GM19043 (cell line): ENCODE results near the gene WSB2.
"Not testable (repeated sequence)": the region's sequence is repeated elsewhere in the genome, so short reads cannot be mapped to it uniquely, and the experiment has no call there.

Source experiments
- ATAC-seq: cut with Tn5 transposase; IDR thresholded peaks from one replicate; pipeline ENCODE4 v1.9.1; 2021; ENCODE audit warnings: low read depth; ENCODE audit not compliant: unreplicated experiment

WSB2 gene

DNA sequence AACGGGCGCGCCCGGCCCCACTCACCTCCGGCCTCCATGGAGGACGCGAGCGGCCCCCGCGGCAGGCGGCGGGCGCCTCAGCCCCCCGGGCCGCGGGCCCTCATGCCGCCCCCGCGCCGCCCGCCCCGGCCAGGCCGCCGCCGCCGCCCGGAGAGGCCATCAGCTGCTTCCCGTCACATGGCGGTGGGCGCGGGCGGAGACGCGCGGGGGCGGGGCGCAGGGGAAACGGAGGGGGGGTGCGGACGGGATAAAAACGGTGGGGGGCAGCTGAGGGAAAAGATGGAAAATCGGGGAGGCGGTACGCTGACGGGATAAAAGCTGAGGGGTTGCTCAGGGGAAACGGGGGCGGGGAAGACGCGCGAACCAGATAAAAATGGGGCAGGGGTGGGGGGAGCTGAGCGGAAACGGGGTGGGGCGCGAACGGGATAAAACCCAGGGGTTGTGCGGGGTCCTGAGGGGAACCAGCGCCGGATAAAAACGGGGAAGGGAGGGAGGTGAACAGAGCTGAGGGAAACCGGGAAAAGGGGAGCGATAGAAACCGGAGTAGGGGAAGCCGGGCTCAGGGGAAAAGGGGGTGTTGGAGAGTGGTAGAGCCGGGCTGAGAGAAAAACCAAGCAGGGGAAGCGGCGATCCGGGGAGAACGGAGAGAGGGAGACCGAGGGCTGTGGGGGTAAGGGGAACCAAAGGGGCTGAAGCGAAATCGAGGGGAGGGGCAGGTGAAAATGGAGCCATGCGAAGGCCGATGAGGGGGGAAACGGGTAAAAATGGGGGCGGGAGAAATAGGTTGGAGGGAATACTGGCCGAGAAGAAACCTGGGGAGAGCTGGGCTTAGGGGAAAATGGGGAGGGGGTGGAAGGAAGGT lies at the start of gene WSB2:
Gene WSB2, minus strand, starts transcription at position 169 of the 862 bp plus-strand sequence. Its CDS starts 131 bp downstream, at position 38.
- no peak for ATAC-seq

DNA sequence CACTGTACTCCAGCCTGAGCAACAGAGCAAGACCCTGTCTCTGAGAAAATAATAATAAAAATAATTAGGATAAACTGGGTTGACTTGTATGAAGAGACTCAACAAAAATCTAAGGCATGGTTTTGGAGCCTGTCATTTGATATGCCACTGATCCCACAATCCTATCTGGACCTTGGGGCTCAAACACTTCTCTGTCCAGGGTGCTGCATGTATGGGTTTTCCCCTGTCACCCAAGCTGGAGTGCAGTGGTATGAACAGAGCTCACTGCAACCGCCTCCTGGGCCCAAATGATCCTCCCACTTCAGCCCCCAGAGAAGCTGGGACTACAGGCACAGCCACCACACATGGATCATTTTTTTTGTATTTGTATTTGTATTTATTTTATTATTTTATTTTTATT lies 48.1 kb upstream of the WSB2 start:
- no peak for ATAC-seq

DNA sequence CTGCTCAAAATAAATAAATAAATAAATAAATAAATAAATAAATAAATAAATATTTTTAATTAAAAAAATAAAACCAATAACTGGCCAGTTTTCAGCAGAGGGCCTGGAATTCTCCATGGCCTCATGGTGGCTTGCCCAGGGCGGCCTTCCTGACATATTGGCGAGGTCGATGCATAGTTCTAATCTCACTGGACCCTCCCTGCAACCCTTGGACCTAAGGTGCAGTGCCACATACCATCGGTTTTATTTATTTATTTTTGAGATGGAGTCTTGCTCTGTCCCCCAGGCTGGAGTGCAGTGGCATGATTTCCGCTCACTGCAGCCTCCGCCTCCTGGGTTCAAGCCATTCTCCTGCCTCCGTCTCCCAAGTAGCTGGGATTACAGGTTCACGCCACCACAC lies 46.7 kb upstream of the WSB2 start:
- ATAC-seq = no peak

DNA sequence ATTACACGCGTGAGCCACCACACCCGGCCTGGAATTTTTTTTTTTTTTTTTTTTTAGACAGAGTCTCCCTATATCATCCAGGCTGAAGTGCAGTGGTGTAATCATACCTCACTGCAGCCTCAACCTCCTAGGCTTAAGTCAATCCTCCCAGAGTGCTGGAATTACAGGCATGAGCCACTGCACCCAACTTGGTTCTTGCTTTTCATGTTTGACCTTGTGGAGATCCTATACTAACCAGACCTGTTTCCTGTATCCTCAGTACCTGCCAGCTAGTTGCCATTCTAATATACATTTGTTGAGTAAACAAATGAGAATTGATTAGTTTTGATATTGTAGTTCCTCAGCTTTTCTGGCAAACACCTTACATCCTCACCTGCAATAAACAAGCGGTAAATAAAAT lies 46.0 kb upstream of the WSB2 start:
- no peak for ATAC-seq

DNA sequence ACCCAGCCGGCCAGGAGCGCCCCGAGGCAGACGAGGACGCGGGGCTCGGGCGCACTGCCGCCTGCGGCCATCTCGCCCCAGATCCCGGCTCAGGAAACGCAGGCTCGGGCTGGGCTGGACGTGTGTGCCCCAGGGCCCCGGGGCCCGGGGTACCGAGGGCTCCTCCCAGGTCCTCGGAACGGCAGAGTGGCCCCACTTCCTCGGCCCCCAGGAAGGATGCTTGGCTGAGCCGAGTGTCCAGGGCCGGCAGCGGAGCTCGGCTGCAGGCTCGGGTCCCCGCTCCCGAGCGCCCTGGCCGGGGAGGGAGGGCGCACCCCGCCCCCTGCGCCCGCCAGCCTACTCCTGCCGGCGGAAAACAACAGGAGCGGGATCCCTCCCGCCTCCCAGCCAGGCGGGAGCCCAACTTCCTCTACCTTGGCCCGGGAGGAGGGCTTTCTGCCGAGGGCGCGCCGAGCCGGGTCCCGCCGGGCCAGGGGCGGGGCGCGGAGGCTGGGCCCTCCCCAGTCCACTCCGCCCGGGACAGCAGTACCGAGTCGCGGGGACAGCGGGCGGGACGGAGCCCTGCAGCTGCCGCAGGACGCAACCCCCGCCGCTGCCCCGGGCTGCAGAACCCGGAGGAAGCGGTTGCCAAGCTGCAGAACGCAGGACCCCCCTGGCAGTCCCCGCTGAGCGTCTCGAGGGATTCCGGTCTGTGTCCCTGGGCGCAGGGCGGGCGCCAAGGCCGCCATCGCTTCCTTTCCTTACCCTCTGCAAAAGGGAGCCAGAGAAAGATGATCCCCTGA lies 42.8 kb upstream of the WSB2 start, which contains the start of gene VSIG10:
Gene VSIG10, minus strand, starts transcription at position 411 of the 782 bp plus-strand sequence. Its CDS starts 340 bp downstream, at position 71.
- no peak for ATAC-seq

DNA sequence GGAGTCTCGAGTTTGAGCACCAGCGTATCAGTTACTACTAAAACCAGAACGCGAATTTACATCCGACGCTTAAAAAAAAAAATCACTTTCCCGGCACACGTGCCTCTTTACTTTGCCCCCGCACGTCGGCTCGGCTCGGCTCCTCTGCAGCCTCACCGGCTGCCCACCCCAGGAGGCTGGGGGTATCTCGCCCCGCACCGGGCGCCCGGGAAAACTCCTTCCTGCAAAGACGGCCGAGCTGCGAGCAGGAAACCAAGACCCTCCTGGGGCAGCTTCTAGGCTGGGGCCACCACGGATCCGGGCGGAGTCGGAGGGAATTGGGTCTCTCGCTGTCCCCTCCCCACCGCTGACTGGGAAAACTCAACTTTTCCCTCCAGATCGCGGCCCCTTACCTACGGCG lies 42.2 kb upstream of the WSB2 start:
- no peak for ATAC-seq

DNA sequence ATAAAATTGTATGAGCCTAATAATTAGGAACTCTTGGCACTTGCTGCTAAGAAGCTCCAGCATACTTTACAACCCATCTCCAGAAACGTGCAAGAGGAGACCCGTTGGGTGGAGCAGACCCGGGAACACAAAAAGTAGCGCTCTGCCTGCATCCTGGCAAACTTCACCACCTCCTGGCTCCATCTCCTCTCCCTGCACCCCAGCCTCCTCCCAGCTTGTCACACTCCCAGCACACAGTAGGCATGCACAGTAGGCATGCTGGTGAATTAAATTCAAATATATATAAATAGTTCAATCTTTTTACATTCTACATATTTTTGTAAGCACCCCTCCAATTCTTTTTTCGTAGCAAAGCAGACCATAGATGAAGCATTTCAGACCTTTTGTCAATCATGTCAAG lies 41.6 kb upstream of the WSB2 start:
- ATAC-seq = no peak

DNA sequence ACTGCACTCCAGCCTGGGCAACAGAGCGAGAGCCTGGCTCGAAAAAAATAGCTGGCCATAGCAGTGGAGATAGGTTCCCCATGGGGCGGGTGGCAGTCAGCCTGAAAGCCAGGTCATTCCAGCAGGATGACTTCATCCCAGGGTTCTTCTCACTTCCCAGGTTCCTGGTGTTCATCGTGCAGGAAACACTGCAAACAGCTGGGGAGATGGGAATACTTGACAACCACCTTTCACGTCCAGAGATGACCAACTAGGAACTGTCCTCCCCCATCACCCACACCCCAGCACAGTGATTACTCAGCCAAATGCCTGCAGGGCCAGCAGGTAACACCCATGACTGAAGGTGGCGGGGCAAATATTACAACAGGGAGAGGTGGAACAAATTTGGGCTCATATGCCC lies 41.1 kb upstream of the WSB2 start:
- no peak for ATAC-seq

DNA sequence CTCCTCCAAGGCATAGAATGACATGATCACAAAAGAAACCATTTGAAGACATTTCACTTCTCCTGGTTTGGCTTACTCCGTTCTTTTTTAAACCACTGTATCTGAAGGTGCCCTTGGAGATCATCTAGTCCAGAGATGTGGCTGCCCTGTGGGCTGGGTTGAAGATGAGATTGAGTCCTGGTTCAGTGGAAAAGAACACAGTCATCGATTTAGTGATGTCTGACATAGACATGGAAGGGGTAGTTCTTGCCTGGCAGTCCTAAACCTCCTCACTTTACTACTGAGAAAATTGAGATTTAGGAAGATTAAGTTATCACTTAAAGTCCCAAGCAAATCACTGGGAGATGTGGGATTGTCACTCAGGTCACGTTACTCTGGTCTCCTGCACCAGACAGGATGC lies 40.1 kb upstream of the WSB2 start:
- ATAC-seq = no peak

DNA sequence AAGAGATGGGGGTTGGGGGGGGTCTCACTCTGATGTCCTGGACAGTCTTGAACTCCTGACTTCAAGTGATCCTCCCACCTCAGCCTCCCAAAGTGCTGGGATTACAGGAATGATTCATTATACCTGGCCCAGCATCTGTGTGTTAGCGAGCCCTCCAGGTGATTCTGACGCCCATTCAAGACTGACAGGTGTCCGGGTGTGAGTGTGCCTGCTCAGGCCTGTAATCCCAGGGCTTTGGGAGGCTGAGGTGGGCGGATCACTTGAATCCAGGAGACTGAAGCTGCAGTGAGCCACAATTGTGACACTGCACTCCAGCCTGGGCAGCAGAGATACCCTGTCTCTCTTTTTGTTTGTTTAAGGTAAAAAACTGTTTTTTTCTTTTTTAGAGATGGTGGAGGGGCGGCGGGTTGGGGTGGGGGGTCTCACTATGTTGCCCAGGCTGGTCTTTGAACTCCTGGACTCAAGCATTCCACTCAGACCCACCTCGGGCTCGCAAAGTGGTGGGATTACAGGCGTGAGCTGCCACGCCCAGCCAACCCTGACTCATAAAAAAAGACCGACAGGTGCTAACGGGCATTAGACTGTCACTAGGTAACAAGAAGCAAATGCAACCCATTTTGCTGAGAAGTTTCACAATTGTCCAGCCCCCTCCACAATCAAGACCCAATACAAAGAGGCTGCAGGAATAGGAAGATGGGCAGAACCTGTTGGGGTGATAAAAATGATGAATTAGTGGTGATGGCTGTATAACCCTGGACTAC lies 38.1 kb upstream of the WSB2 start:
- ATAC-seq = no peak

DNA sequence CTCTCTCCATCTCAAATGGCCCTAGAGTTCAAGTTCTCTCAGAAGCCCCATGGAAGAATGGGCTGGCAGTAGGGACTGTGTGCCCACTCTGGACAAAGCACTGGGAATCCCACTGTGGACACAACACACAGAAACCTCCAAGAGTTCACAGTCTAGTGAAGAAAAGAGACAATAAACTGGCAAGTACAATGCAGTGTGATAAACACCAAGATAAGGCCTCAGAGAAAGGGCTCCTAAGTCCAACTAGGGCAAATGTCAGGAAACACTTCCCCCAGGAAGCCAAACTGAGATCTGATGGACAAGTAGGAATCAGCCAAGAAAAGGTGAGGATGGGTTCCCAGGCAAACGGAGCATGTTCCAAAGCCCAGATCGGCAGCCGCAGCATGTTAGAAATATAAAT lies 37.4 kb upstream of the WSB2 start:
- no peak for ATAC-seq

DNA sequence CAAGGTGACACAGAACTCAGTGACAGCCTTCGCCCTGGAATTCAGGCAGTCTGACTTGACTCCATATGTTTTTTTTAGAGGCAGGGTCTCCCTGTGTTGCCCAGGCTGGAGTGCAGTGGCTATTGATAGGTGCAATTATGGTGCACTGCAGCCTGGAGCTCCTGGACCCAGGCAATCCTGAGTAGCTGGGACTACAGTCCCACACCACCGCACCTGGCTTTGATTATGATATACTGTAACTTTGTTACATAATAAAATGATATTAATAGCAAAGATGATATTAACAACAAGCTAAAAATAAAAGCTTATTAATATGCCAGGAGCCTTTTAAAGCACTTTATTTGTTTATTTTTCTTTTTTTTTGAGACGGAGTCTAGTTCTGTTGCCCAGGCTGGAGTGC lies 33.1 kb upstream of the WSB2 start:
- ATAC-seq = no peak

DNA sequence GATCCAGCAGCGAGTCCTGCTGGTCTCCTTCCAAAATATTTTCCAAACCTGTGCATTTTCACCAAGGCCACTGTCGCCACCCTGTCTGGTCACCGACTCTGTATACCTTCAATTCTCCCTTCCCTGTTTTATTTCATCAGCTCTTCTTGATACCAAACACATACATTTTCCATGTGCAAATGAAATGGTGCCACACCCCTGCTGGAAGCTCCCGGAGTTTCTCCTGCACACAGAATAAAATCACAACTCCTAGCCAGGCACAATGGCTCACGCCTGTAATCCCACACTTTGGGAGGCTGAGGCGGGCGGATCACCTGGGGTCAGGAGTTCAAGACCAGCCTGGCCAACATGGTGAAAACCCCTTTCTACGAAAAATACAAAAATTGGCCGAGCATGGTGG lies 28.8 kb upstream of the WSB2 start:
- ATAC-seq = no peak

DNA sequence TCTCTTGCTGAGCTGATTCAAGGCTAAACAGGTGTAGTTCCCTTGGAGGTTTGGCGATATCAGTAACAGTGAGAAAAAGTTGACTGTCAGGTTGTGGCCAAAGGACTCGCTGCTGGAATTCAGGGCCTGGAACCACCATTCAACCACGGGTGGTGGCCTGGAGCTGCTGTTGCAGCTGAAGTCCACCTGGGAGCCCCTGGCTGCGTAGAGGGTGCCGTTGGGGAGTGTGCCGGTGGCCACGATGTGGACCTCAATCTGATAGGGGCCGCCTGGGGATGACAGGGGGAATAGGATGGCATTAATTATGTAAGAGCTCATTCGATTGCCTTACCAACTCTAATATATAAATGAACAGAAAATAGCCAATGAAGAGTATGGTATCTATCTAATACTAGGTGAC lies 21.2 kb upstream of the WSB2 start:
- ATAC-seq = no peak

DNA sequence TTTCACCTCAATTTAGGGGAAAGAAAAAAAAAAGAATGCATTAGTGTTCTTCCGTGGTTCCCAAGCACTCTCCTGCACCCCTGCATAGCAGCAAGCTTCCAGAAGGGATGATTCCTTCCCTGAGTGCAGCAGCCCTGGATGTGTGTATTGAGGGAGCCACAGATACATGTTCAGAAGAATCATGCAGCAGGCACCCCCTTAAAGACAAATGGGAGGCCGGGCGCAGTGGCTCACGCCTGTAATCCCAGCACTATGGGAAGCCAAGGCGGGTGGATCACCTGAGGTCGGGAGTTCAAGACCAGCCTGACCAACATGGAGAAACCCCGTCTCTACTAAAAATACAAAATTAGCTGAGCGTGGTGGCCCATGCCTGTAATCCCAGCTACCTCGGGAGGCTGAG lies 20.5 kb upstream of the WSB2 start:
- ATAC-seq = not testable (repeated sequence)

DNA sequence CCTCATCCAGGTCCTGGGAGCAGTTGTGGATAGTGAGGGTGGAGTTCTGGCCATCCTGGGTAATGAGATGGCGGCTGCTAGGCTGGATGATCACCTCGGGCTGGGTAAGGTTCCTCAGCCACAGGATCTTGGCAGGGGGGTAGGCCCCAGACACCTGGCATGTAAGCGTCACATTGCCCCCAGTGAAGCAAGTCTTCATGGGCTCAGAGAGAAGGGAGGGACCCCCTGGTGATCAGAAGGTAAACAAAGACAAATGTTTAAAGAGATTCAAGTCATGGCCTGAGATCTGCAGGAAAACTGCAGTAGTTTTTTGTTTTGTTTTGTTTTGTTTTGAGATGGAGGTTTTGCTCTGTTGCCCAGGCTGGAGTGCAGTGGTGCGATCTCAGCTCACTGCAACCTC lies 12.8 kb upstream of the WSB2 start:
- no peak for ATAC-seq

DNA sequence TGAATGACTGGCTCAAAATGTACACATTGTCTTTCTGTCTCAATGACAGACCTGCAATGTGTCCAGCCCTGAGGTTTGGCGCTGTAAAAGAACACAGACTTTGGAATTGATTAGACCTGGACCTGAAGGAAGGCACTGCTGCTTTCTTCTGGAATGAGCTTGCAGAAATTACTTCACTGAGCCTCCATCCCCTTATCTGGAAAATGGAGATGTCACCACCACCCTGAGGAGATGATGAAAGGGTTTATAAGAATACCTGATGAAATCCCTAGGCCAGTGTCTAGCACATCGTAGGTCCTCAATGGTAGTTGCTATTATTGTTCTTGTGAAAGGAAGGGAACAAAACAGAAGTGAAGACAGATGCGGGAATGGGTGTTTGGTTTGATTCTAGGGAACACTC lies 9.7 kb upstream of the WSB2 start:
- ATAC-seq = no peak

DNA sequence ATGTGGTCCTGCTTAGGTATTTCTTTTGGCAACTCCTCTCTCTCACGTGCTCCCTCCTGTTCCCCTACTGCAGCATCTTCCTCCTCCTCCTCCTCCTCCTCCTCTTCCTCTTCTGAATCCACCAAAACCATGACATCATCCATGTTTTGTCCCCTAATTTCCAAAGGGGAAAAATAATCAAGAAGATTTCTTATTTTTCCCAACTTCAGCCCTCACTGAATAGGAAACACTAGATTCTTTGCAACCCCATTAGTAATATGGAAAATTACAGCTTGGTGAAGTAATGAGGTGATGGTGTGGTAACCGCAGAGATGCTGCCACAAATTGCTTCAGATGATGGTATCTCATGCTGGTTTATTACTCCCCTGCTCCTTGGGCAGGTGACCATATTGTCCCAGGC lies 7.5 kb upstream of the WSB2 start:
- ATAC-seq = no peak

DNA sequence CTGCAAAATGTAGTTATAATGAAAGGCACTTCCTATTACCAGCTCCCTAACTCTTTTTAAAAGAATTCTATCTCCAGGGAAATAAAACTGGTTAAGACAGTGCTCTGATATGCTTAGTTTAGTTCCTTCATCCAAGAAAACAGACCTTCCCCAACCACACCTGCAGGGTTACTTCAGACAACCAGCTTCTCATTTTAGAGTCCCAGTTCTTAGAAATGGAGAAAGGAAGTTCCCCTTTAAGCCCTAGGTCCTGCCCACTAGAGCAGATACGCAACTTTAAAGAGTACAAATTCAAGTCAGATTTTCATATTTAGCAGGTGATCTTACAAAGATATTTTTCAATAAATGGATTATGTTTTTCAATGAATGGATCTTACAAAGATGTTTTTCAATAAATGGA lies 4.4 kb upstream of the WSB2 start:
- ATAC-seq = no peak

DNA sequence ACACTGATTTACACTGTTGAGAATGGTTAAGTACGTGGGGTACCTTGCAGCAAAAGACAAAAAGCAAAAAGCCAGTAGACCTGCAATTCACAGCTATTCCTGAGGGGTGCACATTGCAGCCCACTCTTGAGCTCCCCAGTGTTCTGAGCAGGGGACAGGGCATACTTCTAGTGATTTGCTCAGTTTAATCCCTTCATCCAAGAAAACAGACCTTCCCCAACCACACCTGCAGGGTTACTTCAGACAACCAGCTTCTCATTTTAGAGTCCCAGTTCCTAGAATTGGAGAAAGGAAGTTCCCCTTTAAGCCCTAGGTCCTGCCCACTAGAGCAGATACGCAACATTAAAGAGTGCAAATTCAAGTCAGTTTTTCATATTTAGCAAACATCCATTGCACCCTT lies 3.6 kb upstream of the WSB2 start:
- peak; percentile 38 for ATAC-seq
